Nephron (organoid): ENCODE measurements around the gene RUVBL1.

ENCODE experiments used
- H3K27ac Mint-ChIP-seq, 3 experiments: 2 replicates each; pipeline ENCODE4 v1.8.0; 2020; ENCODE audit warnings: mixed read lengths in 3 of 3, mild to moderate bottlenecking in 2 of 3, moderate library complexity in 1 of 3
- H3K27me3 Mint-ChIP-seq: 2 replicates; pipeline ENCODE4 v1.8.0; 2021; ENCODE audit warnings: low read depth, mild to moderate bottlenecking, moderate library complexity, mixed read lengths
- H3K36me3 Mint-ChIP-seq: 2 replicates; pipeline ENCODE4 v1.8.0; 2020; ENCODE audit warnings: low read depth, mixed read lengths
- H3K4me1 Mint-ChIP-seq: 2 replicates; pipeline ENCODE4 v1.8.0; 2020; ENCODE audit warnings: mixed read lengths
- H3K4me3 Mint-ChIP-seq, 3 experiments: 2 replicates each; pipeline ENCODE4 v1.8.0; 2020; ENCODE audit warnings: mild to moderate bottlenecking in 3 of 3, mixed read lengths in 3 of 3, moderate library complexity in 2 of 3
- H3K9me3 Mint-ChIP-seq: 2 replicates; pipeline ENCODE4 v1.8.0; 2020; ENCODE audit warnings: mixed read lengths
- CTCF ChIP-seq, 3 experiments: fragments of 200-600 bp; sonication (generic); IDR thresholded peaks; one replicate each; pipeline ENCODE4 v1.5.0; 2021; ENCODE audit warnings: antibody characterized with exemption in 3 of 3; ENCODE audit not compliant: unreplicated experiment in 3 of 3

The RUVBL1 gene

GRCh38 chr3:128145279-128145678 lies 21.7 kb upstream of the RUVBL1 start:
- H3K36me3 Mint-ChIP-seq: no peaks in the 10 kb centered on the region
- H3K27me3 Mint-ChIP-seq: peaks cover 11% of the 10 kb centered on the region
- TF ChIP-seq CTCF (IDR thresholded peaks at IDR 0.05; ENCODE audit: unreplicated experiment in 3 of 3): no peak
- H3K27ac Mint-ChIP-seq: no peak overlapping the region
- H3K4me1 Mint-ChIP-seq: no peaks in the 10 kb centered on the region
- H3K4me3 Mint-ChIP-seq: no peak overlapping the region
- H3K9me3 Mint-ChIP-seq: no peaks in the 10 kb centered on the region

GRCh38 chr3:128144512-128145187 lies 21.0 kb upstream of the RUVBL1 start:
- no peak for TF ChIP-seq CTCF (IDR thresholded peaks at IDR 0.05; ENCODE audit: unreplicated experiment in 3 of 3)
- no peak overlapping the region for H3K4me3 Mint-ChIP-seq
- H3K36me3 Mint-ChIP-seq: no peaks in the 10 kb centered on the region
- no peaks in the 10 kb centered on the region for H3K4me1 Mint-ChIP-seq
- H3K27me3 Mint-ChIP-seq: peaks cover 14% of the 10 kb centered on the region
- H3K9me3 Mint-ChIP-seq: no peaks in the 10 kb centered on the region
- no peak overlapping the region for H3K27ac Mint-ChIP-seq

GRCh38 chr3:128143496-128143895 lies 19.9 kb upstream of the RUVBL1 start:
- H3K36me3 Mint-ChIP-seq: no peaks in the 10 kb centered on the region
- no peak for TF ChIP-seq CTCF (IDR thresholded peaks at IDR 0.05; ENCODE audit: unreplicated experiment in 3 of 3)
- H3K4me1 Mint-ChIP-seq: no peaks in the 10 kb centered on the region
- H3K27ac Mint-ChIP-seq: no peak overlapping the region
- H3K27me3 Mint-ChIP-seq: peaks cover 25% of the 10 kb centered on the region
- H3K9me3 Mint-ChIP-seq: no peaks in the 10 kb centered on the region
- H3K4me3 Mint-ChIP-seq: no peak overlapping the region

- no peak for TF ChIP-seq CTCF (IDR thresholded peaks at IDR 0.05; ENCODE audit: unreplicated experiment in 3 of 3)
- H3K4me3 Mint-ChIP-seq: no peak overlapping the region
- H3K27ac Mint-ChIP-seq: no peak overlapping the region
- H3K27me3 Mint-ChIP-seq: peaks cover 28% of the 10 kb centered on the region
- peaks cover 4% of the 10 kb centered on the region for H3K36me3 Mint-ChIP-seq
- H3K4me1 Mint-ChIP-seq: no peaks in the 10 kb centered on the region
- H3K9me3 Mint-ChIP-seq: peaks cover 8% of the 10 kb centered on the region
Measured at GRCh38 chr3:128133273-128133883, 9.8 kb upstream of the RUVBL1 start.

GRCh38 chr3:128131897-128132646 lies 8.5 kb upstream of the RUVBL1 start:
- Mint-ChIP-seq H3K36me3 (peaks cover 4% of the 10 kb centered on the region), H3K27ac (no peak overlapping the region), H3K4me1 (no peaks in the 10 kb centered on the region), H3K9me3 (peaks cover 5% of the 10 kb centered on the region), H3K27me3 (peaks cover 20% of the 10 kb centered on the region), H3K4me3 (no peak overlapping the region)
- no peak for TF ChIP-seq CTCF (IDR thresholded peaks at IDR 0.05; ENCODE audit: unreplicated experiment in 3 of 3)
